AML-193 (cell line): ENCODE data around the gene IGF2BP2.
"Not testable (repeated sequence)": the region's sequence is repeated elsewhere in the genome, so short reads cannot be mapped to it uniquely, and the experiment has no call there.

Source experiments
- DNase-seq, 2 experiments: peaks; one replicate each; lab custom pipeline; 2025; lab: John Stamatoyannopoulos, UW

IGF2BP2 gene

DNA sequence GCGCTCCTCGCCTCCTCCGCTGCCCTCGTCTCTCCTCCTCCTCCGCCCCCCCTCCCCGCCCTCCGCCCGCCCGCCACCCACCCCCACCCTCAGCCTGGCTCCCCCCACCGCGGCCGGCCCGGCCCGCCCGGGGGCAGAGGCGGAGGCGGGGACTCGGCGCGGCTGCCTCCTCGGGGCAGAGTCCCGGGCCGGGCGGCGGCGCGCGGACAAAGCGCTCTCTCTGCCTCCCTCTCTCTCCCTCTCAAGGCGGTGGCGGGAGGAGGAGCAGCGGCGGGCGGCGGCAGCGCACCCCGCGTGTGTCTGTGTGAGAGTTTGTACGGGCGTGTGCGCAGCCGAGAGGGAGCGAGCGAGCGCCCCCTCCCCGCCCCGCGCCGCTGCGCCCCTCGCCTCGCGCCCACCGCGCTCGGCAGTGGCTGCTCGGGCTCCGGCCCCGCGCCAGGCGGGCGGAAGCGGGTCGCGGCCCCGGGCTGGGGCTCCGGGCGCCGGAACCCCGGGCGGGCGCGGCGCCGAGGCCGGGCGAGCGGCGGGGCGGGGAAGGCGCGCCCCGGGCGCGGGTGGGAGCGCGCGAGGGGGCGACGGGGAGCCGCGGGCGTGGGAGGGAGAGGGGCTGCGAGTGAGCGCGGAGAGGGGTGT lies at the start of gene IGF2BP2:
IGF2BP2 (minus strand) TSS at position 37 of the 633 bp plus-strand sequence. CDS start 82 bp downstream, outside the sequence.
- no peak for DNase-seq

GRCh38 chr3:185874119-185874518 lies 49.3 kb upstream of the IGF2BP2 start:
- DNase-seq, result no peak

GRCh38 chr3:185867650-185868049 lies 42.8 kb upstream of the IGF2BP2 start:
- no peak for DNase-seq

DNA sequence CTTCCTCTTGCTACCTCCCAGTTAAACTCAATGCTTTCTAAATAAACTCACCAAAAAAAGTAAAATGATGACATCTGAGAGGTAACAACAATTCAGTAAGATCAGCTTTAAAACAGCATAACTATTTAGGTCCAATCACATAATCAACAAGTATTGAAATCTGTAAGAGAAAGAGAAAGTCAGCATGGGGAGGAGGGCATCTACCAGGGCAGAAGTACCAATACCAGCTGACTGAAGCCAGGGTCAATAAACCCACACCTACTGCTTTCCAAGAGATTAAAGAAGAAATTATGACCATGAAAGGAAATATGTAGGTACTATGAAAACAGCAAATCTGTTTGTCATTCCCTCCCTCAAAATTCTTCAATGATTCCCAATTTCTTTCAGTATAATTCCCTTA lies 42.2 kb upstream of the IGF2BP2 start:
- DNase-seq, result no peak

- no peak for DNase-seq
Observed at GRCh38 chr3:185866555-185866954, 41.7 kb upstream of the IGF2BP2 start.

- DNase-seq, result no peak
Observed at GRCh38 chr3:185865247-185865646, 40.4 kb upstream of the IGF2BP2 start.

DNA sequence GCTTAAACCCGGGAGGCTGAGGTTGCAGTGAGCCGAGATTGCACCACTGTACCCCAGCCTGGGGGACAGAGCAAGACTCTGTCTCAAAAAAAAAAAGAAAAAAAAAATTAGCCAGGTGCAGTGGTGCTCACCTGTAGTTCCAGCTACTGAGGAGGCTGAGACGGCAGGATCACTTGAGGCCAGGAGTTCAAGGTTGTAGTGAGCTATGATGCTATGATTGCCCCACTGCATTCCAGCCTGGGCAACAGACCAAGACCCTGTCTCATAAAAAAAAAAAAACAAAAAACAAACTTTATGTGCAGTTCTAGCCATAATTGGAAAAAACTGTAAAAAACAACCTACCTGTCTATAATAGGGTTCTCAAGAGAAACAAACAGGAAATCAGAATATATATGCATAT lies 39.9 kb upstream of the IGF2BP2 start:
- no peak for DNase-seq

GRCh38 chr3:185862920-185863319 lies 38.1 kb upstream of the IGF2BP2 start:
- no peak for DNase-seq

DNA sequence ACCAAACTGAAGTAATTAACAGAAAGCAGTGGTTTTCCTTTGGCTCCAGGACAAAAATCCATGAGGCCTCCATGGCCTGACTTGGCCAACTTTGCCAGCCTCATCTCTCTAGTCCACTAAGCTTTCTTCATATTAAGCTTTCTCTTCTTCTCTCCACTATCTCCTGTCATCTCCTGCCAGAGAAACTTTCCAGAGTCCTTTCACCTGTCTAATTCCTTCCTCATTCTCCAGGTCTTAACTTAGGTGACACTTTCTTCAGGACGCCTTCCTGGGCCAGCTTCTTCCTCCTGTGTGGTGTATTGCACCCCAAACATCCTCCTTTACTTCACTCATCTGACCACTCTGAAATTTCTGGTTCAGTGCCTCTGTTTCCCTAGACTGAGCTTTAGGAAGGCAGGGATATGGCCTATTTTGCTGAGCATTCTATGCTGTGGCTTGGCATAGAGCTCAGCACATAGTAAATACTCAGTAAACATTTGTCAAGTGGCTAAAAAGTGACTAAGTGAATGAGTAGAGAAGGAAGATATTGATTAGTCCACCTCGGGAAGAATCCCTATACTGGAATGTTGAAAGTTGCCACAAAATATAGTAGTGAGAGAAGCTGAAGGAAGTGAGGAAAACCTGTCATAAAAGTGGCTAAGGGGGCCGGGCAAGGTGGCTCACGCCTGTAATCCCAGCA lies 34.6 kb upstream of the IGF2BP2 start:
- DNase-seq, result no peak

- no peak for DNase-seq
Observed at GRCh38 chr3:185858502-185859225, 33.8 kb upstream of the IGF2BP2 start.

- DNase-seq, result no peak
Observed at GRCh38 chr3:185857208-185857607, 32.4 kb upstream of the IGF2BP2 start.

DNA sequence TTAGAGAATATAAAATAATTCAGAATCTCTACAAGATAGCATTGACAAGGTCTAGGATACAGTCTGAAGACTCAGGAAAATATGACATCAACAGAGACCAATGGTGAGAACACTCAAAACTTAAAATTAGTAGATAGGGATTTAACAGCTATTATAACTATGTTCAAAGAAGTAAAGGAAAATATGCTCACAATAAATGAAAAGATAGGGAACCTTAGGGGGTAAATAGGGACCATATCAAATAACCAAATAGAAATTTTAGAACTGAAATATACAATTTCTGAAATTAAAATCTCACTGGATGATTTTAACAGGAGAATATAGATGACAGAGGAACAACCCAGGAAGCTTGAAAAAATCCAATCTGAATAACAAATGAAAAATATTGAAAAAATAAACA lies 31.8 kb upstream of the IGF2BP2 start:
- DNase-seq, result no peak

DNA sequence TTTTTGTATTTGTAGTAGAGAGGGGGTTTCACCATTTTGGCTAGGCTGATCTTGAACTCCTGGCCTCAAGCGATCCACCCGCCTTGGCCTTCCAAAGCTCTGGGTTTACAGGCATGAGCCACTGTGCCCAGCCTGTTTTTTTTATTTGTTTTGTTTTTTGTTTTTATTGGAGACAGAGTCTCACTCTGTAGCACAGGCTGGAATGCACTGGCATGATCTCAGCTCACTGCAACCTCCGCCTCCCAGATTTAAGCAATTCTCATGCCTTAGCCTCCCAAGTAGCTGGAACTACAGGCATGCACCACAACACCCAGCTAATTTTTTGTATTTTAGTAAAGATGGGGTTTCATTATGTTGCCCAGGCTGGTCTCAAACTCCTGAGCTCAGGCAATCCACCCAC lies 28.9 kb upstream of the IGF2BP2 start:
- not testable (repeated sequence) for DNase-seq

DNA sequence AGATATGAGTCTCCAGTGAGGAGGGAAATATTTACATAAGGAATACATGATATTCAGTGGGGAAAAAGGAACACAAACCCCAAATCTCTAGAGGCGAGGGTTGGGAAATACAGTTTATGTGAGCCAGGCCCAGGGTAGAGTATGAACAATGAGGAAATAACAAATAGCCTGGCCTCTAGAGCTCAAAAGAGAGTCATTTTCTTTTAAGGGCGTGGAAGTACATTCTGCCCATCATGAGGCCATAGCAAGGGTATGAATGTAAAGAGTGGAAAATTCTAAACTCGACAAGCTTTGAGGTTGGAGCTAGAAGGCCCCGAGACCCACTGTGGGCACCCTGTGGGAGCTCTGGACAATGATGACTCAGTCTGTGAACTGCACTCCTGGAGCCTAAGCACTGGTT lies 27.8 kb upstream of the IGF2BP2 start:
- DNase-seq, result no peak

DNA sequence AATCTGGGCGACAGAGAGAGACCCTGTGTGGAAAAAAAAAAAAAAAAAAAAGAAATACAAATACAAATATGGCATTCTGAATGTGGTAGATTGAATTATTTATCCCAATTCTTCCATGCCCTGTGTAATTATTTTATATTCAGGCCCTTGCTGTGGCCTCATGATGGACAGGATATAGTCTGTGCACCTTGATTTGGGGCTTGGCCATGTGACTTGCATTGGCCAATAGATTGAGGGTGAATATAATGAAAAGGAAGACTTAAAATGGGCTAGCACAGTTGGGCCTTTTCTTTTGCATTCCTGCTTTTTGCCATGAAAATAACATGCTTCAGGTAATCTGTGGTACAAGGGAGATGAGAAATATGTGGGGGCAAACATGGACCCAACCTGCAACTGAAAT lies 27.1 kb upstream of the IGF2BP2 start:
- DNase-seq, result no peak

DNA sequence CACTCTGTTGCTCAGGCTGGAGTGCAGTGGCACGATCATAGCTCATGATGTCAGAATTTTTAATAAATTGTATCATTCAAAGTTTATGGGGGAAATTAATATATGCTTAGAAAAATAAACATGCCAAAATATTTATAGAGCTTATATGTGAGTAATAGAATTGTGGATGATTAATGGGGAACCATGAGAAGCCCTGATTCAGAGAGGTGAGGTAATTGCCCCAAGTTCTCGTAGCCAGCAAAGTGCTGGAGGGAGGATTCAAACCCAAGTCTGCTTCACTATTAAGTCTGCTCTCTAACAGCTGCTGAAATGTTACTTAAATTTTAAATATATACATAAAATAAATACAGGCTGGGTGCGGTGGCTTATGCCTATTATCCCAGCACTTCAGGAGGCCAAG lies 26.2 kb upstream of the IGF2BP2 start:
- DNase-seq, result no peak

DNA sequence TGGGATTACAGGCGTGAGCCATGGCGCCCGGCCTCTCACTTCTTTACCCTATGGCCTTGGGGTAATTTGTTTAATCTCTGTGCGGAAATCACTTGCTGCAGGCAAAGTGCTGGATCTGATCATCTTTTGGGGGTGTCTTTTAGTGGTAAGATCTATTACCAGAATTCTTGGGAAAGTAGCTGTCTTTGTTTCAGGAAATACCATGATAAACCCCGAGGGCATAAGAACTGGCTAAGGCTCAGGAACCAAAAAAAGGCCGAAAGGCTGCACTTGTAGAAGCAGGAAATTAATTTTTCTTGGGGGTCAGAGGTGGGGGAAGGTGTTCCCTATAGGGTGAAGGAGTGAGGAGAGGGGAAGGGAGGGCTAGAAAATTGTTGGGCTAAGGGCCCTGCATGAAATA lies 22.7 kb upstream of the IGF2BP2 start:
- no peak for DNase-seq

GRCh38 chr3:185846037-185846436 lies 21.2 kb upstream of the IGF2BP2 start:
- no peak for DNase-seq

GRCh38 chr3:185844051-185844450 lies 19.2 kb upstream of the IGF2BP2 start:
- no peak for DNase-seq

DNA sequence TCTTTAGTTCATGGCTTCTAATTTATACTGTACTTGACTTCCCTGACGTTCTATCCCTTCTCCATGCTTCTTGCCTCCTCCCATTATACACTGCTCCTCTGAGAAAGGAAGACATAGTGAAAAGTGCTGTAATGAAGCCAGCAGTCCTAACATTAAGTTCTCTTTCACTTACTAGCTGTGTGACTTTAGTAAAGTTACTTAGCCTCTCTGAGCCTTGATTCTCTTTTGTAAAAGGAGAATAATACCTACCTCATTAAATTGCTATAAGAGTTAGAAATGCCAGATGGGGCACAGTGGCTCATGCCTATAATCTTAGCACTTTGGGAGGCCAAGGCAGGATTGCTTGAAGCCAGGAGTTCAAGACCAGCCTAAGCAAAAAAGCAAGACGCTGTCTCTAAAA lies 18.8 kb upstream of the IGF2BP2 start:
- DNase-seq, result no peak

GRCh38 chr3:185843126-185843525 lies 18.3 kb upstream of the IGF2BP2 start:
- no peak for DNase-seq

DNA sequence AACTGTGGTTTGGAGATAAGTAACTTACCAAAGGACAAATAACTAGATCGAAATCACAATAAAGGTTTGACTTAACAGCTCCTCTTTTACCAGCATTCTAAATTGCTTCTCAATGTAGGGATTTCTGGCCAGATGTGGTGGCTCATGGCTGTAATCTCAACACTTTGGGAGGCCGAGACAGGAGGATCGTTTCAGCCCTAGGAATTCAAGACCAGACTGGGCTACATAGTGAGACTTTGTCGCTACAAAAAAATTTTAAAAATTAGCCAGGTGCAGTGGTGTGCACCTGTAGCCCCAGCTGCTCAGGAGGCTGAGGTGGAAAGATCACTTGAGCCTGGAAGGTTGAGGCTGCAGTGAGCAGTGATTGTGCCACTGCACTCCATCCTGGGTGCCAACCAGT lies 17.4 kb upstream of the IGF2BP2 start:
- no peak for DNase-seq

DNA sequence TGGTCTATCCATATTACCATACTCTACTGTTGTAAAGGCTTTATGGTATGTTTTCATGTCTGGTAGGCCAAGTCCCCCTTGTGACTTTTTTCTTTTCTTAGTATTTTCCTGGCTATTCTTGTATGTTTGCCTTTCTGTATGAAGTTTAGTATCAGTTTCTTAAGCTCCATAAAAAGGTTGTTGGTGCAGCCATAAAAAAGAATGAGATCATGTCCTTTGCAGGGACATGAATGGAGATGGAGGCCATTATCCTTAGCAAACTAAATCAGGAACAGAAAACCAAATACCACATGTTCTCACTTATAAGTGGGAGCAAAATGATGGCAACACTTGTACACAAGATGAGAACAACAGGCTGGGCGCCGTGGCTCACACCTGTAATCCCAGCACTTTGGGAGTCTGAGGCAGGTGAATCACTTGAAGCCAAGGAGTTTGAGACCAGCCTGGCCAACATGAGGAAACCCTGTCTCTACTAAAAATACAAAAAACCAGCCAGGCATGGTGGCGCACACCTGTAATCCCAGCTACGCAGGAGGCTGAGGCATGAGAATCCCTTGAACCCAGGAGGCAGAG lies 13.7 kb upstream of the IGF2BP2 start:
- not testable (repeated sequence) for DNase-seq
